PC-3 (cell line): Measurements from ENCODE around the gene FAT2.

Experiments
- EZH2 ChIP-seq: fragments of 300-600 bp; sonication (generic); IDR thresholded peaks from one replicate; pipeline ENCODE4 v1.6.1; 2017; ENCODE audit warnings: antibody characterized with exemption, mild to moderate bottlenecking, low read length; ENCODE audit not compliant: unreplicated experiment
- TF ChIP-seq, protein P1 (sequence below): fragments of 300-600 bp; sonication (generic); conservative IDR thresholded peaks from 2 replicates; pipeline ENCODE4 v1.5.1; 2017; ENCODE audit warnings: antibody characterized with exemption, low read depth, mild to moderate bottlenecking, low read length

DNA sequence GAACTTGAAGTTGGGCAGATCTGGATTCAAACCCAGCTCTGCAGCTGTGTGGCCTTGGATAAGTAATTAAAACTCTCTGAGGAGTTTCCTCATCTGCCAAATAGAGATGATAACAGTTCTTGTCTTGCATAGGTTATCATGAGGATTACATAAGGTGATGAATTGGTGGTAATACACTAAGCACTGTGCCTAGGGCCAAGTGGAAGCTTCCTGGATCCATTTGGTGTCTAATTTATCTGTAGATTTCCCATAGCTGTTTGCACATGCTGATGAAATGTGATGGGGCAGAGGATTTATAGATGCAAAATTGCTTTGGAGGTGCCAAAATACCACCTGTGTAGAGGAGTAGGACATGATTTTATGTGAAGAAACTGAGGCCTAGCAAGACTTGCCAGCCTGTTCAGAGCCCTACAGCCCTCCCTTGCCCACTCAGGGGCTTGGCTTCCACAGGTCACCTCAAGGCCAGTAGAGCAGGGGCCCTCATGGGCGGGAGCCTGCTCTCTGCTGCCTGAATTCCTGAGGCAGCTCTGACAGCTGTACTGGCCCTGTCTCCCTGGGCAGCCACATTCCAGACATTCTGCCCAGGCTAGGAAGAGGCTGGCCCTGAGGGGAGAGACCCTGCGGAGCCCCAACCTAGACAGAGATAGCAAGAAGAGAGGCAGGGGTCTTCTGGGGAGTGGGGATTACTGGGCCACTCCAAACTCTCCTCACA is 5.9 kb upstream of the FAT2 start:
- TF ChIP-seq, protein P1, sequence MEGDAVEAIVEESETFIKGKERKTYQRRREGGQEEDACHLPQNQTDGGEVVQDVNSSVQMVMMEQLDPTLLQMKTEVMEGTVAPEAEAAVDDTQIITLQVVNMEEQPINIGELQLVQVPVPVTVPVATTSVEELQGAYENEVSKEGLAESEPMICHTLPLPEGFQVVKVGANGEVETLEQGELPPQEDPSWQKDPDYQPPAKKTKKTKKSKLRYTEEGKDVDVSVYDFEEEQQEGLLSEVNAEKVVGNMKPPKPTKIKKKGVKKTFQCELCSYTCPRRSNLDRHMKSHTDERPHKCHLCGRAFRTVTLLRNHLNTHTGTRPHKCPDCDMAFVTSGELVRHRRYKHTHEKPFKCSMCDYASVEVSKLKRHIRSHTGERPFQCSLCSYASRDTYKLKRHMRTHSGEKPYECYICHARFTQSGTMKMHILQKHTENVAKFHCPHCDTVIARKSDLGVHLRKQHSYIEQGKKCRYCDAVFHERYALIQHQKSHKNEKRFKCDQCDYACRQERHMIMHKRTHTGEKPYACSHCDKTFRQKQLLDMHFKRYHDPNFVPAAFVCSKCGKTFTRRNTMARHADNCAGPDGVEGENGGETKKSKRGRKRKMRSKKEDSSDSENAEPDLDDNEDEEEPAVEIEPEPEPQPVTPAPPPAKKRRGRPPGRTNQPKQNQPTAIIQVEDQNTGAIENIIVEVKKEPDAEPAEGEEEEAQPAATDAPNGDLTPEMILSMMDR, result no peak
- no peak for TF ChIP-seq EZH2
